ENCODE measurements around the gene PLCD3. TPM values are rescaled to one million over a fixed set of nuclear protein-coding genes. Genes with fewer than 3 reads are reported as not detected.

The PLCD3 gene
- total and polyA plus RNA-seq, 2 of the 13 experiments (the other 11 are each of a cell fraction or from before 2014, with no cell fraction given) = 11.3 to 39.1 TPM

DNA sequence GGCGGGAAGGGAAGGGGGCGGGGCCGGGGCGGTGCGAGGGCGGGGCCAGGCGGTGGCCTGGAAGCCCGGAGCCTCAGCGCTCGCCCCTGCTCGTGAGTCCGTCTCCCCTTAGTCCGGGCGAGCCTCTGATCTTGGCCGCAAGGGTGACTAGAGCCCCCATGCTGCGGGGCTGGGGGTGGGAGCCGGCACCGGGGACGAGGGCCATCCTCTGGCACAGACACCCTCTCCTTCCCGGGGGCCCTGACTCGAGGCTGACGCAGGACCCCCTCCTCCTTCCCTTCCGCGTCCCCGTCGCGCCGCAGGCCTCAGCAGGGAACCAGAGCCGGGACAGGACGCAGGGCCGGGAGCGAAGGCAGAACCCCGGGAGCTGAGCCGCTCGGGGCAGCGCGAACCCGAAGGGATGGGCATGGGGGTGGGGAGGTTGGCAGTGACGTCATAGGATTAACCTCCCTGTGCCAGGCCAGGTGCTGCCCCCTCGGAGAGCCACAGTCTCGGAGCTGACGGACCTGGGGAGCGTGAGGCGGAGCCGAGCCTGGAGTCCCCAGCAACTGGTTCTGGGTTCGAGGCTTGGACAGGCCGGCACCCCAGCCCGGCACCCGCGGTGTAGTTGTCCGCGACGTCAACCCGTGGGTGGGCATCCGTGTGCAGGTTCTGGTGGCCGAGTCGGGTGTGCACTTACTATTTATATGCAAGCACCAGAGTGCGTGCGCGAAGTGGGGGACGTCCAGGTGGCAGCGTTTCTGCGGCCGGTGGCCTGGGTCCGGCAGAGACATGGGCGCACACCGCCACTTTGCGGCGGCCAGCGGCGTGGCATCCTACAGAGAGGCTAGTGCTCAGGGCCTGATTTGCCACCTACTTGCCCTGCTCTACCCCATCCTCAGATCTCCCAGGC is 503 bp upstream of the PLCD3 start (continued):
- TF ChIP-seq, protein P1, sequence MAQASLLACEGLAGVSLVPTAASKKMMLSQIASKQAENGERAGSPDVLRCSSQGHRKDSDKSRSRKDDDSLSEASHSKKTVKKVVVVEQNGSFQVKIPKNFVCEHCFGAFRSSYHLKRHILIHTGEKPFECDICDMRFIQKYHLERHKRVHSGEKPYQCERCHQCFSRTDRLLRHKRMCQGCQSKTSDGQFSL (CRISPR knock-in tag; IDR thresholded peaks at IDR 0.05) = 0 out of 2 replicates have a peak, but pooled peaks have one; percentile 23
- TF ChIP-seq, protein P2, sequence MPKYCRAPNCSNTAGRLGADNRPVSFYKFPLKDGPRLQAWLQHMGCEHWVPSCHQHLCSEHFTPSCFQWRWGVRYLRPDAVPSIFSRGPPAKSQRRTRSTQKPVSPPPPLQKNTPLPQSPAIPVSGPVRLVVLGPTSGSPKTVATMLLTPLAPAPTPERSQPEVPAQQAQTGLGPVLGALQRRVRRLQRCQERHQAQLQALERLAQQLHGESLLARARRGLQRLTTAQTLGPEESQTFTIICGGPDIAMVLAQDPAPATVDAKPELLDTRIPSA (CRISPR knock-in tag; IDR thresholded peaks at IDR 0.05; ENCODE audit: borderline replicate concordance) = peak; percentile 92
- TF ChIP-seq ZNF549 (CRISPR knock-in tag; IDR thresholded peaks at IDR 0.05) (no peak), RXRB (CRISPR knock-in tag; IDR thresholded peaks at IDR 0.05; ENCODE audit: borderline replicate concordance) (peak; percentile 5; the same call in 1 of the 2 replicates), MXI1 (IDR thresholded peaks at IDR 0.05; ENCODE audit: borderline replicate concordance, low read depth, low read length) (peak; percentile 52; the same call in 2 of the 3 replicates), ZNF788 (CRISPR knock-in tag; IDR thresholded peaks at IDR 0.05; ENCODE audit: borderline replicate concordance) (peak; percentile 44; the same call in 1 of the 2 replicates), POGZ (CRISPR knock-in tag; IDR thresholded peaks at IDR 0.05) (peak; percentile 41; the same call in 1 of the 2 replicates), ZNF510 (CRISPR knock-in tag; IDR thresholded peaks at IDR 0.05; ENCODE audit: low read depth) (peak; percentile 90; the same call in 1 of the 2 replicates), MTF2 (CRISPR knock-in tag; IDR thresholded peaks at IDR 0.05; ENCODE audit: borderline replicate concordance) (0 out of 2 replicates have a peak, but pooled peaks have one; percentile 73), PPARG (CRISPR knock-in tag; conservative IDR thresholded peaks at IDR 0.05) (no peak), ETV6 (CRISPR knock-in tag; conservative IDR thresholded peaks at IDR 0.05) (0 out of 2 replicates have a peak, but pooled peaks have one; percentile 10)
- TF ChIP-seq, protein P3, sequence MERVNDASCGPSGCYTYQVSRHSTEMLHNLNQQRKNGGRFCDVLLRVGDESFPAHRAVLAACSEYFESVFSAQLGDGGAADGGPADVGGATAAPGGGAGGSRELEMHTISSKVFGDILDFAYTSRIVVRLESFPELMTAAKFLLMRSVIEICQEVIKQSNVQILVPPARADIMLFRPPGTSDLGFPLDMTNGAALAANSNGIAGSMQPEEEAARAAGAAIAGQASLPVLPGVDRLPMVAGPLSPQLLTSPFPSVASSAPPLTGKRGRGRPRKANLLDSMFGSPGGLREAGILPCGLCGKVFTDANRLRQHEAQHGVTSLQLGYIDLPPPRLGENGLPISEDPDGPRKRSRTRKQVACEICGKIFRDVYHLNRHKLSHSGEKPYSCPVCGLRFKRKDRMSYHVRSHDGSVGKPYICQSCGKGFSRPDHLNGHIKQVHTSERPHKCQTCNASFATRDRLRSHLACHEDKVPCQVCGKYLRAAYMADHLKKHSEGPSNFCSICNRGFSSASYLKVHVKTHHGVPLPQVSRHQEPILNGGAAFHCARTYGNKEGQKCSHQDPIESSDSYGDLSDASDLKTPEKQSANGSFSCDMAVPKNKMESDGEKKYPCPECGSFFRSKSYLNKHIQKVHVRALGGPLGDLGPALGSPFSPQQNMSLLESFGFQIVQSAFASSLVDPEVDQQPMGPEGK (CRISPR knock-in tag; IDR thresholded peaks at IDR 0.05) = peak; percentile 69; the same call in 1 of the 2 replicates
- TF ChIP-seq, protein P4, sequence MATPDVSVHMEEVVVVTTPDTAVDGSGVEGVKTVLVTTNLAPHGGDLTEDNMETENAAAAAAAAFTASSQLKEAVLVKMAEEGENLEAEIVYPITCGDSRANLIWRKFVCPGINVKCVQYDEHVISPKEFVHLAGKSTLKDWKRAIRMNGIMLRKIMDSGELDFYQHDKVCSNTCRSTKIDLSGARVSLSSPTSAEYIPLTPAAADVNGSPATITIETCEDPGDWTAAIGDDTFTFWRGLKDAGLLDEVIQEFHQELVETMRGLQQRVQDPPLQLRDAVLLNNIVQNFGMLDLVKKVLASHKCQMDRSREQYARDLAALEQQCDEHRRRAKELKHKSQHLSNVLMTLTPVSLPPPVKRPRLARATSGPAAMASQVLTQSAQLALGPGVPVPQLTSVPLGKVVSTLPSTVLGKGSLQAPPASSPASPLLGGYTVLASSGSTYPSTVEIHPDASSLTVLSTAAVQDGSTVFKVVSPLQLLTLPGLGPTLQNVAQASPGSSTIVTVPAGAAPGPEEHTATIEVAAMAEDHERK (CRISPR knock-in tag; IDR thresholded peaks at IDR 0.05; ENCODE audit: low read depth) = no peak
- TF ChIP-seq, protein P5, sequence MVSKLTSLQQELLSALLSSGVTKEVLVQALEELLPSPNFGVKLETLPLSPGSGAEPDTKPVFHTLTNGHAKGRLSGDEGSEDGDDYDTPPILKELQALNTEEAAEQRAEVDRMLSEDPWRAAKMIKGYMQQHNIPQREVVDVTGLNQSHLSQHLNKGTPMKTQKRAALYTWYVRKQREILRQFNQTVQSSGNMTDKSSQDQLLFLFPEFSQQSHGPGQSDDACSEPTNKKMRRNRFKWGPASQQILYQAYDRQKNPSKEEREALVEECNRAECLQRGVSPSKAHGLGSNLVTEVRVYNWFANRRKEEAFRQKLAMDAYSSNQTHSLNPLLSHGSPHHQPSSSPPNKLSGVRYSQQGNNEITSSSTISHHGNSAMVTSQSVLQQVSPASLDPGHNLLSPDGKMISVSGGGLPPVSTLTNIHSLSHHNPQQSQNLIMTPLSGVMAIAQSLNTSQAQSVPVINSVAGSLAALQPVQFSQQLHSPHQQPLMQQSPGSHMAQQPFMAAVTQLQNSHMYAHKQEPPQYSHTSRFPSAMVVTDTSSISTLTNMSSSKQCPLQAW (CRISPR knock-in tag; IDR thresholded peaks at IDR 0.05) = peak; percentile 90
- TF ChIP-seq, protein P6, sequence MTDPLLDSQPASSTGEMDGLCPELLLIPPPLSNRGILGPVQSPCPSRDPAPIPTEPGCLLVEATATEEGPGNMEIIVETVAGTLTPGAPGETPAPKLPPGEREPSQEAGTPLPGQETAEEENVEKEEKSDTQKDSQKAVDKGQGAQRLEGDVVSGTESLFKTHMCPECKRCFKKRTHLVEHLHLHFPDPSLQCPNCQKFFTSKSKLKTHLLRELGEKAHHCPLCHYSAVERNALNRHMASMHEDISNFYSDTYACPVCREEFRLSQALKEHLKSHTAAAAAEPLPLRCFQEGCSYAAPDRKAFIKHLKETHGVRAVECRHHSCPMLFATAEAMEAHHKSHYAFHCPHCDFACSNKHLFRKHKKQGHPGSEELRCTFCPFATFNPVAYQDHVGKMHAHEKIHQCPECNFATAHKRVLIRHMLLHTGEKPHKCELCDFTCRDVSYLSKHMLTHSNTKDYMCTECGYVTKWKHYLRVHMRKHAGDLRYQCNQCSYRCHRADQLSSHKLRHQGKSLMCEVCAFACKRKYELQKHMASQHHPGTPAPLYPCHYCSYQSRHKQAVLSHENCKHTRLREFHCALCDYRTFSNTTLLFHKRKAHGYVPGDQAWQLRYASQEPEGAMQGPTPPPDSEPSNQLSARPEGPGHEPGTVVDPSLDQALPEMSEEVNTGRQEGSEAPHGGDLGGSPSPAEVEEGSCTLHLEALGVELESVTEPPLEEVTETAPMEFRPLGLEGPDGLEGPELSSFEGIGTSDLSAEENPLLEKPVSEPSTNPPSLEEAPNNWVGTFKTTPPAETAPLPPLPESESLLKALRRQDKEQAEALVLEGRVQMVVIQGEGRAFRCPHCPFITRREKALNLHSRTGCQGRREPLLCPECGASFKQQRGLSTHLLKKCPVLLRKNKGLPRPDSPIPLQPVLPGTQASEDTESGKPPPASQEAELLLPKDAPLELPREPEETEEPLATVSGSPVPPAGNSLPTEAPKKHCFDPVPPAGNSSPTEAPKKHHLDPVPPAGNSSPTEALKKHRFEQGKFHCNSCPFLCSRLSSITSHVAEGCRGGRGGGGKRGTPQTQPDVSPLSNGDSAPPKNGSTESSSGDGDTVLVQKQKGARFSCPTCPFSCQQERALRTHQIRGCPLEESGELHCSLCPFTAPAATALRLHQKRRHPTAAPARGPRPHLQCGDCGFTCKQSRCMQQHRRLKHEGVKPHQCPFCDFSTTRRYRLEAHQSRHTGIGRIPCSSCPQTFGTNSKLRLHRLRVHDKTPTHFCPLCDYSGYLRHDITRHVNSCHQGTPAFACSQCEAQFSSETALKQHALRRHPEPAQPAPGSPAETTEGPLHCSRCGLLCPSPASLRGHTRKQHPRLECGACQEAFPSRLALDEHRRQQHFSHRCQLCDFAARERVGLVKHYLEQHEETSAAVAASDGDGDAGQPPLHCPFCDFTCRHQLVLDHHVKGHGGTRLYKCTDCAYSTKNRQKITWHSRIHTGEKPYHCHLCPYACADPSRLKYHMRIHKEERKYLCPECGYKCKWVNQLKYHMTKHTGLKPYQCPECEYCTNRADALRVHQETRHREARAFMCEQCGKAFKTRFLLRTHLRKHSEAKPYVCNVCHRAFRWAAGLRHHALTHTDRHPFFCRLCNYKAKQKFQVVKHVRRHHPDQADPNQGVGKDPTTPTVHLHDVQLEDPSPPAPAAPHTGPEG (CRISPR knock-in tag; IDR thresholded peaks at IDR 0.05) = peak; percentile 52; the same call in 1 of the 2 replicates
